A549 (cell line): ENCODE data around the gene ZNF428.

Experiments
- CTCF ChIP-seq: fragments of >200 bp; sonication (Bioruptor Twin); formaldehyde crosslinking; IDR thresholded peaks from 3 replicates; pipeline ENCODE4 v1.5.1; 2016
- EHMT2 ChIP-seq: fragments of 200-600 bp; sonication (generic); IDR thresholded peaks from 2 replicates; pipeline ENCODE4 v1.6.1; 2016; ENCODE audit warnings: antibody characterized with exemption, low read depth, mild to moderate bottlenecking, moderate library complexity
- RNF2 ChIP-seq: fragments of 200-600 bp; sonication (generic); IDR thresholded peaks from 2 replicates; pipeline ENCODE4 v1.6.1; 2016; ENCODE audit warnings: low read depth, mild to moderate bottlenecking, antibody characterized with exemption, moderate library complexity, borderline replicate concordance
- ZFP36 ChIP-seq: fragments of 450-650 bp; IDR thresholded peaks from 2 replicates; pipeline ENCODE4 v1.6.1; 2014; ENCODE audit warnings: borderline replicate concordance; ENCODE audit not compliant: partially characterized antibody
- TF ChIP-seq, protein P1 (sequence below): fragments of >200 bp; sonication (Bioruptor Twin); formaldehyde crosslinking; IDR thresholded peaks from 3 replicates; pipeline ENCODE4 v1.6.1; 2016

GRCh38 chr19:43660301-43660970 is 41.0 kb upstream of the ZNF428 start:
- TF ChIP-seq ZFP36 (no peak), CTCF (no peak), EHMT2 (no peak), RNF2 (no peak)
- TF ChIP-seq, protein P1, sequence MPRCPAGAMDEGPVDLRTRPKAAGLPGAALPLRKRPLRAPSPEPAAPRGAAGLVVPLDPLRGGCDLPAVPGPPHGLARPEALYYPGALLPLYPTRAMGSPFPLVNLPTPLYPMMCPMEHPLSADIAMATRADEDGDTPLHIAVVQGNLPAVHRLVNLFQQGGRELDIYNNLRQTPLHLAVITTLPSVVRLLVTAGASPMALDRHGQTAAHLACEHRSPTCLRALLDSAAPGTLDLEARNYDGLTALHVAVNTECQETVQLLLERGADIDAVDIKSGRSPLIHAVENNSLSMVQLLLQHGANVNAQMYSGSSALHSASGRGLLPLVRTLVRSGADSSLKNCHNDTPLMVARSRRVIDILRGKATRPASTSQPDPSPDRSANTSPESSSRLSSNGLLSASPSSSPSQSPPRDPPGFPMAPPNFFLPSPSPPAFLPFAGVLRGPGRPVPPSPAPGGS, result no peak
